Epithelial cell of proximal tubule (primary cell): ENCODE measurements around the gene EPHX1. TPM values are rescaled to one million over a fixed set of nuclear protein-coding genes. Genes with fewer than 3 reads are reported as not detected.

Experiments
- DNase-seq: peaks from one replicate; pipeline ENCODE4 v3.0.0-alpha.2; 2011; ENCODE audit warnings: low read depth
- H3K4me3 ChIP-seq: 2 replicates; pipeline ENCODE4 v1.5.1; 2011; ENCODE audit warnings: low read depth, mild to moderate bottlenecking, low read length
- CTCF ChIP-seq: conservative IDR thresholded peaks from 2 replicates; pipeline ENCODE4 v1.5.1; 2012; ENCODE audit warnings: low read depth, mild to moderate bottlenecking, low read length
- total RNA-seq: library from RNA; depleted of rRNA; stranded (reverse); fragments of >200 nt; gene quantifications from 2 replicates; pipeline ENCODE4 v1.2.3, GENCODE V29; 2015

The EPHX1 gene
- total RNA-seq, 1 donor from 2014 or later, result 20.1 TPM

- H3K4me3 ChIP-seq, result no peak overlapping the region
- no peak for DNase-seq
- no peak for TF ChIP-seq CTCF
These were observed 51.0 kb downstream of the EPHX1 start for GRCh38 chr1:225860876-225861441.

GRCh38 chr1:225861834-225862580 is 52.1 kb downstream of the EPHX1 start:
- no peak for TF ChIP-seq CTCF
- no peak overlapping the region for H3K4me3 ChIP-seq
- no peak for DNase-seq

GRCh38 chr1:225862581-225862950 is 52.6 kb downstream of the EPHX1 start:
- TF ChIP-seq CTCF, result no peak
- H3K4me3 ChIP-seq, result no peak overlapping the region

GRCh38 chr1:225863167-225863566 is 53.2 kb downstream of the EPHX1 start:
- no peak overlapping the region for H3K4me3 ChIP-seq
- TF ChIP-seq CTCF, result no peak
- no peak for DNase-seq

More at GRCh38 chr1:225862581-225862950, 52.6 kb downstream of the EPHX1 start:
- DNase-seq, result no peak

GRCh38 chr1:225865514-225865913 is 55.6 kb downstream of the EPHX1 start:
- DNase-seq, result no peak
- TF ChIP-seq CTCF, result no peak
- no peak overlapping the region for H3K4me3 ChIP-seq

GRCh38 chr1:225866061-225866837 is 56.3 kb downstream of the EPHX1 start:
- no peak for TF ChIP-seq CTCF
- no peak for DNase-seq
- no peak overlapping the region for H3K4me3 ChIP-seq
